Smooth muscle cell (in vitro differentiated cells): ENCODE data around the gene RPTOR. TPM values are rescaled to one million over a fixed set of nuclear protein-coding genes. Genes with fewer than 3 reads are reported as not detected.

Experiments used
- DNase-seq: peaks from one replicate; lab custom pipeline; 2025; ENCODE audit not compliant: unreplicated experiment; lab: John Stamatoyannopoulos, UW
- H2AFZ ChIP-seq: fragments of 200-600 bp; sonication (generic); 2 replicates; pipeline ENCODE4 v1.6.0; 2016; ENCODE audit warnings: antibody characterized with exemption, low read depth, mild to moderate bottlenecking
- H3F3A ChIP-seq: fragments of 200-600 bp; sonication (generic); 2 replicates; pipeline ENCODE4 v1.6.0; 2017; ENCODE audit warnings: antibody characterized with exemption, low read depth
- H3K27ac ChIP-seq: fragments of 200-600 bp; sonication (generic); 2 replicates; pipeline ENCODE4 v1.5.1; 2016; ENCODE audit warnings: low read depth, mild to moderate bottlenecking
- H3K27me3 ChIP-seq: fragments of 200-600 bp; sonication (generic); 2 replicates; pipeline ENCODE4 v1.6.1; 2016; ENCODE audit warnings: low read depth, mild to moderate bottlenecking
- H3K36me3 ChIP-seq: fragments of 200-600 bp; sonication (generic); 2 replicates; pipeline ENCODE4 v1.5.1; 2016; ENCODE audit warnings: low read depth
- H3K4me1 ChIP-seq: fragments of 200-600 bp; sonication (generic); 2 replicates; pipeline ENCODE4 v1.5.1; 2016; ENCODE audit warnings: low read depth
- H3K4me2 ChIP-seq: fragments of 200-600 bp; sonication (generic); 2 replicates; pipeline ENCODE4 v1.6.0; 2016; ENCODE audit warnings: mild to moderate bottlenecking
- H3K4me3 ChIP-seq: fragments of 200-600 bp; sonication (generic); 2 replicates; pipeline ENCODE4 v1.5.1; 2016; ENCODE audit warnings: mild to moderate bottlenecking
- H3K79me2 ChIP-seq: fragments of 200-600 bp; sonication (generic); 2 replicates; pipeline ENCODE4 v1.6.0; 2016; ENCODE audit warnings: low read depth, mild to moderate bottlenecking
- H3K9ac ChIP-seq: fragments of 200-600 bp; sonication (generic); 2 replicates; pipeline ENCODE4 v1.6.0; 2016; ENCODE audit warnings: low read depth
- H3K9me3 ChIP-seq: fragments of 200-600 bp; sonication (generic); replicated peaks from 2 replicates; pipeline ENCODE4 v1.5.1; 2016; ENCODE audit warnings: low read depth
- H4K20me1 ChIP-seq: fragments of 200-600 bp; sonication (generic); 2 replicates; pipeline ENCODE4 v1.6.0; 2016; ENCODE audit warnings: low read depth
- WGBS: methylation state at CpG from one replicate; pipeline ENCODE4 v1.1.7; 2016; ENCODE audit warnings: low lambda C conversion rate; 5-methylcytosine and 5-hydroxymethylcytosine counted together
- polyA plus RNA-seq: library from polyadenylated mRNA; unstranded; fragments of >200 nt; fragmentation: Nextera tagmentation; extraction: Ambion mirVana; gene quantifications from 2 replicates; pipeline ENCODE4 v1.2.1, GENCODE V29; 2016
- total RNA-seq: library from RNA; depleted of rRNA; stranded (reverse); fragments of >200 nt; gene quantifications from 2 replicates; pipeline ENCODE4 v1.2.3, GENCODE V29; 2014
- TF ChIP-seq, protein P1 (sequence below): fragments of 200-600 bp; sonication (generic); IDR thresholded peaks from 2 replicates; pipeline ENCODE4 v1.5.1; 2017; ENCODE audit warnings: borderline replicate concordance, mild to moderate bottlenecking, antibody characterized with exemption; ENCODE audit not compliant: insufficient read depth, poor library complexity, severe bottlenecking

The RPTOR gene
- total and polyA plus RNA-seq, 2 experiments from 2014 or later: 10.6 to 12.2 TPM

DNA sequence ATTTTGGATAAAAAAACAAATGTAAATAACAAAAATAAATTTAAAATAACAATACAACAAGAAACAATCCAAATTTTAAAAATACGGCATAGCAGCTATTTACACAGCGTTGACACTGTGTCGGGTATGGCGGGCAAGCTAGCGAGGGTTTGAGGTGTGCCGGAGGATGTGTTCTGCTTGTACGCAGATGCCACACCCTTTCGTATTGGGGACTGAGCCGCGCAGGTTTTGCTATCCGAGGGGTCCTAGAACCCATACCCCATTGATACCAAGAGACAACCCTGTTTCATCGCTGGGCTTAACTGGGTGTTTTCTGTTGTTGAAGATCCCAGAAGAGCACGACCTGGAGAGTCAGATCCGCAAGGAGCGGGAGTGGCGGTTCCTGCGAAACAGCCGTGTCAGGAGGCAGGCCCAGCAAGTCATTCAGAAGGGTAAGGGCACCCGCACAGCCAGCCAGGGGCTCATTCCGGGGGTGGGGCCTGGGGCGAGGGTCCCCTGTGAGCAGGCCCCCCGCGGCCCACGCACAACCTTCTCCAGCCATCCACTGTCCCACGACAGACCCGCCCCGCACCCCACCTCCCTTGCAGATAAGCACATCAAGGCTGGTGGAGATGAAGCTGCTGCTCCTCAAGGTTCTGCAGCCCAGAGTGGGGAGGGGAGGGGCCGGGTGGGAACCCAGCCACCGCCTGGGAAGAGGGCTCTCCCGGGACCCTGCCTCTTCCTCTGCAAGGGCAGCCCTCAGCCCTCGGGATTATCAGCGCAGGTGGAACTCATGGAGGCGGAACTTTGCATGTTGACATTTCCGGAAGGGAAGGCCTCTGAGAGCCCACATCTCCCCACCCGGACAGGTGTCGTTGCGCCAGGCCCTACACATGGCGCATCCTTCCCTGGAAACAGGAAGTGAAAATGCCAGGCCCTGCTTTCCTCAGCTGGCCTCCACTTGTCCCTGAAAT, 395.8 kb downstream of the RPTOR start:
- Histone ChIP-seq H3K79me2 (no peaks in the 10 kb centered on the region), H3K27me3 (no peaks in the 10 kb centered on the region), H3F3A (no peaks in the 10 kb centered on the region), H3K4me3 (no peak overlapping the region), H3K36me3 (no peaks in the 10 kb centered on the region), H4K20me1 (no peaks in the 10 kb centered on the region), H3K9me3 (no peaks in the 10 kb centered on the region), H2AFZ (no peak overlapping the region), H3K4me2 (no peak overlapping the region), H3K27ac (no peak overlapping the region), H3K9ac (no peak overlapping the region), H3K4me1 (peaks cover 8% of the 10 kb centered on the region)
- WGBS: 95% methylated on average over 37 of the region's 38 CpGs
- TF ChIP-seq, protein P1, sequence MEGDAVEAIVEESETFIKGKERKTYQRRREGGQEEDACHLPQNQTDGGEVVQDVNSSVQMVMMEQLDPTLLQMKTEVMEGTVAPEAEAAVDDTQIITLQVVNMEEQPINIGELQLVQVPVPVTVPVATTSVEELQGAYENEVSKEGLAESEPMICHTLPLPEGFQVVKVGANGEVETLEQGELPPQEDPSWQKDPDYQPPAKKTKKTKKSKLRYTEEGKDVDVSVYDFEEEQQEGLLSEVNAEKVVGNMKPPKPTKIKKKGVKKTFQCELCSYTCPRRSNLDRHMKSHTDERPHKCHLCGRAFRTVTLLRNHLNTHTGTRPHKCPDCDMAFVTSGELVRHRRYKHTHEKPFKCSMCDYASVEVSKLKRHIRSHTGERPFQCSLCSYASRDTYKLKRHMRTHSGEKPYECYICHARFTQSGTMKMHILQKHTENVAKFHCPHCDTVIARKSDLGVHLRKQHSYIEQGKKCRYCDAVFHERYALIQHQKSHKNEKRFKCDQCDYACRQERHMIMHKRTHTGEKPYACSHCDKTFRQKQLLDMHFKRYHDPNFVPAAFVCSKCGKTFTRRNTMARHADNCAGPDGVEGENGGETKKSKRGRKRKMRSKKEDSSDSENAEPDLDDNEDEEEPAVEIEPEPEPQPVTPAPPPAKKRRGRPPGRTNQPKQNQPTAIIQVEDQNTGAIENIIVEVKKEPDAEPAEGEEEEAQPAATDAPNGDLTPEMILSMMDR: no peak
- no peak for DNase-seq

DNA sequence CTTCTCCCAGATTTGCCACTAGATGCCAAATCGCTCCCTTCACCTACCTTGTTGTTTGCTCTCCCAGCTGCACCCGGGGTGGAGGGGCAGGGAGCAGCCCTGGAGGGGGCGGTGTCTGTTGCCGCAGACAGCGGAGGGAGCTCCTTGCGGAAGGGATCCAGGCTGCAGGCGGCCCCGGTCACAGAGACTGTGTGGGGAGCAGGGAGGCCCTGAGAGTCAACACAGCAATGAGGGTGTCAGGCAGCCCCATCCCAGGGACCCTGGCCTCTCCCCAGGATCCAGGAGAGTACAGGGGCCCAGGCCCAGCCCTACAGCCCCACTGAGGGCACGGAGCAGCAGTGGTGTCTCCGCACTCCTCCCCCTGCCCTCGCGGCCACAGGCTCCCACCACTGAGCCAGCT, 396.5 kb downstream of the RPTOR start:
- Histone ChIP-seq H3K79me2 (no peaks in the 10 kb centered on the region), H3K27ac (no peak overlapping the region), H4K20me1 (no peaks in the 10 kb centered on the region), H3K9me3 (no peaks in the 10 kb centered on the region), H3K4me3 (no peak overlapping the region), H3K36me3 (peaks cover under 1% of the 10 kb centered on the region), H3K27me3 (no peaks in the 10 kb centered on the region), H2AFZ (no peak overlapping the region), H3K4me1 (peaks cover 8% of the 10 kb centered on the region), H3K9ac (no peak overlapping the region), H3K4me2 (no peak overlapping the region), H3F3A (no peaks in the 10 kb centered on the region)
- 93% methylated on average over 12 of the region's 12 CpGs for WGBS
- TF ChIP-seq, protein P1: no peak
- DNase-seq: no peak

DNA sequence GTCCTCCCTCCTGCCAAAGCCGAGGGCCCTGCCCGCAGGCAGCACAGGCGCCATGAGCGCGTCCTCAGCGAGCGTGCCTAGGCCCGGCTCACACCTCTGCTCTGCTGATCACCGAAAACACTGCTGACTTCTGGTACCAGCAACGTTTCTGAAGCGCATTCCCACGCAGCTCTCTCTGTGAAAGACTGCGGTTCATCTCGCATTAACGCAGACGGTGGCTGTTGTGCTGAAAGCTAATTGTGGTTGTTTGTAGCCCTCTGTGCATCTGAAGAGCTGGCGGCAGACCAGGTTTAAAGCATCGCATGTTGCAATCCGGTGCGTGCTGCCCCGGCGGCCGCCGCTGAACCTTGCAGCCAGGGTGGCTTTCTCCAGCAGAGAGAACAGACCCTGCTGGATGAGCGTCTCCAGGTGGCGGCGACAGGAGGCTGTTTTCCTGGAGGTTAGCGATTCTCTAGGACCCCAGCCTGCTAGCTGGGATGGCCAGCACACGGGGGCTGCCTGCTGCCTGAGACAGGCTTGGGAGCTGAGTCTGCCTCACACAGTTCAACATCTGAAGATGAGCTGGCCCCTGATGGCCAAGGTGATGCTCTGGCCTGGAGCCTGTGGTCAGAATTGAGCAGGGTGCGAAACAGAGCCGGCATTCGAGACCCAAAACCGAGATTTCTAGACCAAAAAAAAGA, 397.2 kb downstream of the RPTOR start:
- no peak for DNase-seq
- Histone ChIP-seq H3K4me3 (no peak overlapping the region), H4K20me1 (no peaks in the 10 kb centered on the region), H3K27ac (no peak overlapping the region), H3K4me1 (peaks cover 8% of the 10 kb centered on the region), H3K9ac (no peak overlapping the region), H3K27me3 (no peaks in the 10 kb centered on the region), H3K79me2 (no peaks in the 10 kb centered on the region), H3K9me3 (no peaks in the 10 kb centered on the region), H3F3A (no peaks in the 10 kb centered on the region), H3K4me2 (no peak overlapping the region), H3K36me3 (peaks cover 5% of the 10 kb centered on the region), H2AFZ (no peak overlapping the region)
- TF ChIP-seq, protein P1: no peak
- 97% methylated on average over 32 of the region's 33 CpGs for WGBS
